HG03066 (cell line): ENCODE data around the gene GLUL.
A peak's percentile ranks its signal among the peaks of the same experiment; 100 is the strongest.
"Not testable (repeated sequence)": the region's sequence is repeated elsewhere in the genome, so short reads cannot be mapped to it uniquely, and the experiment has no call there.

Experiments
- ATAC-seq: cut with Tn5 transposase; IDR thresholded peaks from one replicate; pipeline ENCODE4 v1.9.1; 2021; ENCODE audit warnings: low read depth; ENCODE audit not compliant: unreplicated experiment

The GLUL gene

GRCh38 chr1:182395906-182396305 is 4.3 kb upstream of the GLUL start:
- no peak for ATAC-seq

GRCh38 chr1:182394055-182394775 is 2.6 kb upstream of the GLUL start:
- ATAC-seq, result no peak

DNA sequence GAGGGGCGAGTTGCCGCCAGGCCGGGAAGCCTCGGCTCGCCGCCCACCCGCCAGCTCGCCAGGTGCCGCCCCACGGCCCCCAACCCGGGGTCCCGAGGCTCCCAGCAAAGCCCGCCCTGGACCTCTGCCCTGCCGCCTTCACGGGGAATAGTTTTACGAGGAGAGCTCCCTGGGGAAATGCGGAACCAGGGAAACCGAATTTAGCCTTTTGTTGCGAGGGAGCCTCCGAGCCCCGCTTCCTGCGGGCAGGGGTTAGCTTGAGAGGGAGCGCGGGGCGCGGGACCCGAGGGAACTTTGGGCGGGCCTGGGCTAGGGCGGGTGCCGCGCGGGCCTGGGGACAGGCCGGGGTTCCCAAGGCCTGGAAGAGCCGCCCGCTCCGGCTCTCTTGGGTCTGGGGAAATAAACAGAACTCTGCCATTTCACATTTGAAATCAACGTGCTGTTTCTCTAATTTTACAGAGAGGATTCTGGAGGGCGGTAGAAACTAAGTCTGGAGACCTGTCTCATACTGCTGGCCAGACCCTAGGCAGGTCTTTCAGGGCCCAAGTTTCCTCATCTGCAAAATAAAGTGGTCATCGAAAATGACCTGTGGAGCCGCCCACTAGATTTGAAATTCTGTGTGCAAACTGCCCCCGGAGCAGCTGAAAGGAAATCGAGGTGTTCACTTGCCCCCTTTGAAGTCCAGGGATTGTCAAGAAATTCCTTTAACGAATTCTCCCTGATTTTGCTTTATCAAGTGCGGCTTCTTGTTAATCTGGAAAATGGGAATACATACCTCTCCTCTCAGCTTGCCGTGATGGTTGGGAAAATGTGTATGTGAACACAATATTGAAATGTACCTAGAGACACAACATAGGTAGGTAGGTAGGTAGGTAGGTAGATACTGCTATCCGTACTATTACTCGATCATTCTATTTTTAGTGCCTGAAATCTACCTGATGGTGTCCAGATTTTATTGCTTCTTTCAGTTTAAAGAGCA is 749 bp upstream of the GLUL start:
- ATAC-seq, result peak; percentile 14

DNA sequence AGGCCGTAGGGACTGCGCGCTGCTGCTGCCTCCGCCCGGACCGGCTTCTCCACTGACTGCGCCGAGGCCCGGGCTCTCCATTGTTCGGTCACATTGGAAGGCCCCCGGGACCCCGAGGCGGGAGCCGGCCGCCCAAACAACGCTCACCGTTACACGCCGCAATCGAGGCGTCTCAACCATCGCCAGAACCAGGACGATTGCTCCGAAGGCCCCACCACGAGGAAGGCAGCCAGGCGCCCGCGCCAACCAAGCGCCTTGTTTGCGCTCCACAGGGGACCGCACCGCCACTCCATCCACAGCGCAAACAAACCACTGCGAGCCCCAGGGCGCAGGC is 595 bp downstream of the GLUL start:
- ATAC-seq, result peak; percentile 7

GRCh38 chr1:182389619-182390047 is 2.0 kb downstream of the GLUL start:
- no peak for ATAC-seq

DNA sequence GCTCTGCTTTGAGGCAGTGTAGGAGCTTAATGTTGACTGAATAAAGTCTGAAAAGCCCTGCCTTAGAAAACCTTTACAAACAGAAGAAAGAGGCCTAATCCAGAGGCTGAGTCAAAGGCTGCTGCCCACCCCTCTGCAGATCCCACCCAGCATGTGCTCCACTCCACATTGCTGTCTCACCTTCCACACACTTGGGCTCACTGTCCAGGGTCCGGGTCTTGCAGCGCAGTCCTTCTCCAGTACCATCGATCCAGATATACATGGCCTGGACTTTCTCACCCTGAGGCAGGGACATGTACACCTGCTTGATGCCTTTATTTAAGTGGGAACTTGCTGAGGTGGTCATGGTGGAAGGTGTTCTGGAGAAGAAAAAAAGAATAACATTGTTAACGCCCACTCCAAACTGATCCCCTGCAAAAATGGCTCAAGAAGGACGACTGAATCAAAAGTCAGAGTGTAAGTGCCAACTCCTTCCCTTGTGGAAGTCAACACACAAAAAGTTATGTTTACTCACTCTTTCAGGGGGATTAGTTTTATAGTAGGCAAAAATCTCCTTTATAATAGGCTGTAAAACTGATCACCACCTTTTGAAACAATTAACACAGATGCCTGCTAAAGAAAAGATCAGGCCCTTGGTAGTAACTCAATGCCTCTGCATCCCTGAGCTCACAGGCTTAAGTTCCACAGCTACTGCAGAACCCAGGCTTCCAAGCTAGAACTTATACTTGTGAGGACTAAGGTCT is 3.0 kb downstream of the GLUL start:
- no peak for ATAC-seq

GRCh38 chr1:182387566-182387965 is 4.0 kb downstream of the GLUL start:
- no peak for ATAC-seq

GRCh38 chr1:182386980-182387379 is 4.6 kb downstream of the GLUL start:
- no peak for ATAC-seq

GRCh38 chr1:182385885-182386853 is 5.4 kb downstream of the GLUL start:
- ATAC-seq, result no peak

GRCh38 chr1:182384387-182384960 is 7.1 kb downstream of the GLUL start:
- no peak for ATAC-seq

DNA sequence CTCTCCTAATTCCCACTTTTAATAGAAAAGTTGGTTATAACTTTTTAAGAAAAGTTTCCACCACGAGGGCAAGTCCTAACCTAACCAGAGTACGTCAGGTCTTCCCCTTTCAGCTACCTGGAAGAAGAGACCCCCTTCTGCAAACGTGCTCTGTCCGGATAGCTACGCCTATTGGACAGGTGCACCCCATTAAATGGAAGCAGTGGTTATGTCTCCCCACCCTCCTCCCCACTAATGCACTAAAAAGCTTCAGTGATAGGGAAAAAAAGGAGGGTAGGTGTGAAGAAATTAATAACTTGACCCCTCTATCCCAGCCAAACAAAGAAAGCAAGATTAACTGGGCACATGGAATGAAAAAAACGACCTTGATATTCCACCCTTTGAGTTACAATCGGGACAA is 7.7 kb downstream of the GLUL start:
- ATAC-seq, result no peak

DNA sequence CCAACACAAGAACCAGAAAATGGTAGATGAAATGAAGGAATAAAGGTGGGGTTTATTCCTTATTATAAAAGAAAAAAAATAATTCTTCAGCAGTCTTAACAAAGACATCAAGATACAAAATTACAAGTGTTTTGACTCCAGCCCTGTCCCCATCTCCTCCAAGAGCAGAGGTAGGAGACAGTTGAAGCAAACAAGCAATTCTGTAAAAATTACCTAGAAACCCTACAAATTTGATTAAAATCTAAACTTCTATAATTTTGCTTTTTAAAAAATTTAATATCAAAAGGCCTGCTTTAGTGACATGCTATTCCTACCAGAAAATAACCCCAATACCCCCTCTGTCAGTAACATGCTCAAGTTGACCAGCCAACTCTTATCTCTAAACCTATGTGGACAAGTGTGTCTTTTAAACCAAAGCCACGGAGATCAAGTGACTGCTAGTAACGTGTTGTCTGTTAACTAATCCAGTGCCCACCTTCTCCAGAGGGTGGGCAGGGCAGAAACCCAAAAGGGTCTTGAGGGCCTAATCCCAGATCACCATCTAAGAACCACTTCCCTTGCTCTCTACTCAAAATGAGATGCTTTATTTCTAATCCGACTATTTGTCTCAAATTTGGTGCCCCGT is 8.4 kb downstream of the GLUL start:
- ATAC-seq, result no peak

- no peak for ATAC-seq
Measured at GRCh38 chr1:182381962-182382819, 9.4 kb downstream of the GLUL start.

- ATAC-seq, result no peak
Measured at GRCh38 chr1:182380199-182380598, 11.4 kb downstream of the GLUL start.

- ATAC-seq, result not testable (repeated sequence)
Measured at GRCh38 chr1:182379781-182380180, 11.8 kb downstream of the GLUL start.

- ATAC-seq, result no peak
Measured at GRCh38 chr1:182376936-182377574, 14.5 kb downstream of the GLUL start.

GRCh38 chr1:182374101-182374834 is 17.3 kb downstream of the GLUL start:
- no peak for ATAC-seq
